GM20000 (cell line): ENCODE data around the gene BSN.
"Not testable (repeated sequence)": the region's sequence is repeated elsewhere in the genome, so short reads cannot be mapped to it uniquely, and the experiment has no call there.

Source experiments
- DNase-seq: peaks from one replicate; pipeline ENCODE4 v3.0.0; 2012; ENCODE audit warnings: low spot score
- CTCF ChIP-seq: IDR thresholded peaks from 2 replicates; pipeline ENCODE4 v1.5.1; 2012; ENCODE audit warnings: mild to moderate bottlenecking, control low read depth; ENCODE audit errors: extremely low read depth, missing control alignments

The BSN gene

GRCh38 chr3:49675912-49676311 lies 121.6 kb downstream of the BSN start:
- DNase-seq, result no peak
- no peak for TF ChIP-seq CTCF

- no peak for TF ChIP-seq CTCF
Observed at GRCh38 chr3:49680493-49681231, 126.4 kb downstream of the BSN start.

GRCh38 chr3:49681232-49681522 lies 126.9 kb downstream of the BSN start:
- no peak for TF ChIP-seq CTCF
- DNase-seq, result no peak

More at GRCh38 chr3:49680493-49681231, 126.4 kb downstream of the BSN start:
- no peak for DNase-seq

GRCh38 chr3:49681543-49681942 lies 127.3 kb downstream of the BSN start:
- DNase-seq, result no peak
- no peak for TF ChIP-seq CTCF

- TF ChIP-seq CTCF, result no peak
Observed at GRCh38 chr3:49683162-49683561, 128.9 kb downstream of the BSN start.

GRCh38 chr3:49684453-49684852 lies 130.2 kb downstream of the BSN start:
- DNase-seq, result not testable (repeated sequence)

More at GRCh38 chr3:49683162-49683561, 128.9 kb downstream of the BSN start:
- DNase-seq, result no peak

- not testable (repeated sequence) for DNase-seq
Observed at GRCh38 chr3:49685103-49685502, 130.8 kb downstream of the BSN start.

GRCh38 chr3:49685846-49686245 lies 131.6 kb downstream of the BSN start:
- DNase-seq, result not testable (repeated sequence)

GRCh38 chr3:49686346-49686745 lies 132.1 kb downstream of the BSN start:
- not testable (repeated sequence) for DNase-seq

GRCh38 chr3:49686769-49687423 lies 132.6 kb downstream of the BSN start:
- DNase-seq, result not testable (repeated sequence)

- DNase-seq, result not testable (repeated sequence)
Observed at GRCh38 chr3:49687424-49687795, 133.1 kb downstream of the BSN start.

GRCh38 chr3:49688338-49689045 lies 134.2 kb downstream of the BSN start:
- not testable (repeated sequence) for DNase-seq
